ENCODE measurements around the gene PDX1.

DNA sequence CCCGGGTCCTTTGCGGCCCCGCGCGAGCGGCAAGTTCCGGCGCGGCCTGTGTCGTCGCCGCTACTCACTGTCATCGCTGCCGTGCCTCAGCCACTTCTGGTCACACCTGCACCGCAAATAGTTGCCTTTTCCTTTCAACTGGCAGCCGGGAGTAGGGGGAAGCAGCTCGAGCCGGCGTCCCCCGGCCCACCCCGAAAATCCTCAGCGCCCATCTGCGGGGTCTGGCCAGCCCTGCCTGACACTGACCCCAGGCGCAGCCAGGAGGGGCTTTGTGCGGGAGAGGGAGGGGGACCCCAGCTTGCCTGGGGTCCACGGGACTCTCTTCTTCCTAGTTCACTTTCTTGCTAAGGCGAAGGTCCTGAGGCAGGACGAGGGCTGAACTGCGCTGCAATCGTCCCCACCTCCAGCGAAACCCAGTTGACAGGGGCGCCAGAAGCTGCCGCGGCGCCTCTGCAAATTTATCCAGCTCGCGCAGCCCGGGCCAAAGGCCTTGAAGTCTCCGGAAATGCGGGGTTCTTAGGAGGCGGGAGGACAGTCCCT lies 1.7 kb downstream of the PDX1 start:
- TF ChIP-seq, protein P1, sequence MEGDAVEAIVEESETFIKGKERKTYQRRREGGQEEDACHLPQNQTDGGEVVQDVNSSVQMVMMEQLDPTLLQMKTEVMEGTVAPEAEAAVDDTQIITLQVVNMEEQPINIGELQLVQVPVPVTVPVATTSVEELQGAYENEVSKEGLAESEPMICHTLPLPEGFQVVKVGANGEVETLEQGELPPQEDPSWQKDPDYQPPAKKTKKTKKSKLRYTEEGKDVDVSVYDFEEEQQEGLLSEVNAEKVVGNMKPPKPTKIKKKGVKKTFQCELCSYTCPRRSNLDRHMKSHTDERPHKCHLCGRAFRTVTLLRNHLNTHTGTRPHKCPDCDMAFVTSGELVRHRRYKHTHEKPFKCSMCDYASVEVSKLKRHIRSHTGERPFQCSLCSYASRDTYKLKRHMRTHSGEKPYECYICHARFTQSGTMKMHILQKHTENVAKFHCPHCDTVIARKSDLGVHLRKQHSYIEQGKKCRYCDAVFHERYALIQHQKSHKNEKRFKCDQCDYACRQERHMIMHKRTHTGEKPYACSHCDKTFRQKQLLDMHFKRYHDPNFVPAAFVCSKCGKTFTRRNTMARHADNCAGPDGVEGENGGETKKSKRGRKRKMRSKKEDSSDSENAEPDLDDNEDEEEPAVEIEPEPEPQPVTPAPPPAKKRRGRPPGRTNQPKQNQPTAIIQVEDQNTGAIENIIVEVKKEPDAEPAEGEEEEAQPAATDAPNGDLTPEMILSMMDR (IDR thresholded peaks at IDR 0.05; ENCODE audit: insufficient read depth, low read length): no peak
- TF ChIP-seq POLR2AphosphoS5 (IDR thresholded peaks at IDR 0.05; ENCODE audit: low read depth) (no peak), GABPA (IDR thresholded peaks at IDR 0.05; ENCODE audit: low read depth) (no peak), SPI1 (IDR thresholded peaks at IDR 0.05; ENCODE audit: borderline replicate concordance, low read depth) (no peak)
- TF ChIP-seq, protein P2, sequence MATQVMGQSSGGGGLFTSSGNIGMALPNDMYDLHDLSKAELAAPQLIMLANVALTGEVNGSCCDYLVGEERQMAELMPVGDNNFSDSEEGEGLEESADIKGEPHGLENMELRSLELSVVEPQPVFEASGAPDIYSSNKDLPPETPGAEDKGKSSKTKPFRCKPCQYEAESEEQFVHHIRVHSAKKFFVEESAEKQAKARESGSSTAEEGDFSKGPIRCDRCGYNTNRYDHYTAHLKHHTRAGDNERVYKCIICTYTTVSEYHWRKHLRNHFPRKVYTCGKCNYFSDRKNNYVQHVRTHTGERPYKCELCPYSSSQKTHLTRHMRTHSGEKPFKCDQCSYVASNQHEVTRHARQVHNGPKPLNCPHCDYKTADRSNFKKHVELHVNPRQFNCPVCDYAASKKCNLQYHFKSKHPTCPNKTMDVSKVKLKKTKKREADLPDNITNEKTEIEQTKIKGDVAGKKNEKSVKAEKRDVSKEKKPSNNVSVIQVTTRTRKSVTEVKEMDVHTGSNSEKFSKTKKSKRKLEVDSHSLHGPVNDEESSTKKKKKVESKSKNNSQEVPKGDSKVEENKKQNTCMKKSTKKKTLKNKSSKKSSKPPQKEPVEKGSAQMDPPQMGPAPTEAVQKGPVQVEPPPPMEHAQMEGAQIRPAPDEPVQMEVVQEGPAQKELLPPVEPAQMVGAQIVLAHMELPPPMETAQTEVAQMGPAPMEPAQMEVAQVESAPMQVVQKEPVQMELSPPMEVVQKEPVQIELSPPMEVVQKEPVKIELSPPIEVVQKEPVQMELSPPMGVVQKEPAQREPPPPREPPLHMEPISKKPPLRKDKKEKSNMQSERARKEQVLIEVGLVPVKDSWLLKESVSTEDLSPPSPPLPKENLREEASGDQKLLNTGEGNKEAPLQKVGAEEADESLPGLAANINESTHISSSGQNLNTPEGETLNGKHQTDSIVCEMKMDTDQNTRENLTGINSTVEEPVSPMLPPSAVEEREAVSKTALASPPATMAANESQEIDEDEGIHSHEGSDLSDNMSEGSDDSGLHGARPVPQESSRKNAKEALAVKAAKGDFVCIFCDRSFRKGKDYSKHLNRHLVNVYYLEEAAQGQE (IDR thresholded peaks at IDR 0.05; ENCODE audit: insufficient replicate concordance, low read depth): no peak

Data from HL-60 (cell line).